SK-N-SH treated with all-trans-retinoic acid at 6 μM for 48 hours (cell line): Measurements from ENCODE around the gene CCL22.

Source experiments
- ATAC-seq: fragments of 200-7000 bp; cut with Tn5 transposase; 3 replicates; pipeline ENCODE4 v1.9.1; 2020; ENCODE audit warnings: mild to moderate bottlenecking, moderate library complexity
- ARNTL ChIP-seq: fragments of 450-650 bp; formaldehyde crosslinking; IDR thresholded peaks from 2 replicates; pipeline ENCODE4 v1.5.0; 2020; ENCODE audit warnings: low read depth, mild to moderate bottlenecking, moderate library complexity, borderline replicate concordance
- BACH2 ChIP-seq: fragments of 250-450 bp; sonication (Bioruptor Pico); IDR thresholded peaks from 2 replicates; pipeline ENCODE4 v1.9.0; 2021; ENCODE audit warnings: mild to moderate bottlenecking, borderline replicate concordance
- CREB5 ChIP-seq: fragments of 250-450 bp; sonication (Bioruptor Pico); IDR thresholded peaks from 2 replicates; pipeline ENCODE4 v1.5.1; 2020; ENCODE audit warnings: low read depth, mild to moderate bottlenecking, moderate library complexity
- CSDC2 ChIP-seq: fragments of 250-450 bp; sonication (Bioruptor Pico); IDR thresholded peaks from 2 replicates; pipeline ENCODE4 v1.5.0; 2020; ENCODE audit warnings: mild to moderate bottlenecking, moderate library complexity
- CSRNP3 ChIP-seq: fragments of 250-450 bp; sonication (Bioruptor Pico); IDR thresholded peaks from 2 replicates; pipeline ENCODE4 v1.5.1; 2021; ENCODE audit warnings: mild to moderate bottlenecking, moderate library complexity
- ESRRG ChIP-seq: fragments of 250-450 bp; sonication (Bioruptor Pico); IDR thresholded peaks from 2 replicates; pipeline ENCODE4 v1.6.1; 2021; ENCODE audit warnings: mild to moderate bottlenecking
- GLIS3 ChIP-seq: fragments of 250-450 bp; sonication (Bioruptor Pico); IDR thresholded peaks from 2 replicates; pipeline ENCODE4 v1.5.0; 2020; ENCODE audit warnings: mild to moderate bottlenecking, moderate library complexity
- ISL1 ChIP-seq: fragments of 250-450 bp; sonication (Bioruptor Pico); IDR thresholded peaks from 2 replicates; pipeline ENCODE4 v2.1.2; 2022; ENCODE audit warnings: mild to moderate bottlenecking, moderate library complexity
- OSR1 ChIP-seq: fragments of 250-450 bp; sonication (Bioruptor Pico); IDR thresholded peaks from 2 replicates; pipeline ENCODE4 v1.8.0; 2022; ENCODE audit warnings: moderate library complexity, mild to moderate bottlenecking, inconsistent platforms
- PATZ1 ChIP-seq: fragments of 250-450 bp; sonication (Bioruptor Pico); IDR thresholded peaks from 2 replicates; pipeline ENCODE4 v1.8.0; 2020; ENCODE audit warnings: mild to moderate bottlenecking, moderate library complexity, borderline replicate concordance
- POU6F1 ChIP-seq: fragments of 250-450 bp; sonication (Bioruptor Pico); IDR thresholded peaks from 2 replicates; pipeline ENCODE4 v1.8.0; 2021; ENCODE audit warnings: low read depth, mild to moderate bottlenecking, moderate library complexity, borderline replicate concordance
- PPARA ChIP-seq: fragments of 250-450 bp; sonication (Bioruptor Pico); IDR thresholded peaks from 2 replicates; pipeline ENCODE4 v1.5.0; 2020; ENCODE audit warnings: mild to moderate bottlenecking, borderline replicate concordance
- RARB ChIP-seq: fragments of 250-450 bp; sonication (Bioruptor Pico); IDR thresholded peaks from 2 replicates; pipeline ENCODE4 v1.8.0; 2021; ENCODE audit warnings: mild to moderate bottlenecking, moderate library complexity
- SNAI2 ChIP-seq: fragments of 250-450 bp; sonication (Bioruptor Pico); IDR thresholded peaks from 2 replicates; pipeline ENCODE4 v1.5.0; 2020; ENCODE audit warnings: mild to moderate bottlenecking, moderate library complexity
- TCF4 ChIP-seq: fragments of 250-450 bp; sonication (Bioruptor Pico); IDR thresholded peaks from 2 replicates; pipeline ENCODE4 v1.8.0; 2021; ENCODE audit warnings: mild to moderate bottlenecking, moderate library complexity, borderline replicate concordance
- TOX ChIP-seq: fragments of 250-450 bp; sonication (Bioruptor Pico); IDR thresholded peaks from 2 replicates; pipeline ENCODE4 v1.8.0; 2021; ENCODE audit warnings: mild to moderate bottlenecking, moderate library complexity, borderline replicate concordance
- TSHZ2 ChIP-seq: fragments of 250-450 bp; sonication (Bioruptor Pico); IDR thresholded peaks from 2 replicates; pipeline ENCODE4 v1.5.0; 2020; ENCODE audit warnings: mild to moderate bottlenecking, moderate library complexity
- ZC3H10 ChIP-seq: fragments of 250-450 bp; sonication (Bioruptor Pico); IDR thresholded peaks from 2 replicates; pipeline ENCODE4 v1.5.1; 2021; ENCODE audit warnings: mild to moderate bottlenecking, moderate library complexity
- ZFP3 ChIP-seq: fragments of 250-450 bp; sonication (Bioruptor Pico); IDR thresholded peaks from 2 replicates; pipeline ENCODE4 v1.5.0; 2020; ENCODE audit warnings: mild to moderate bottlenecking, moderate library complexity
- ZNF565 ChIP-seq: fragments of 450-650 bp; formaldehyde crosslinking; conservative IDR thresholded peaks from 2 replicates; pipeline ENCODE4 v1.5.0; 2020; ENCODE audit warnings: low read depth, mild to moderate bottlenecking, moderate library complexity
- ZNF70 ChIP-seq: fragments of 450-650 bp; formaldehyde crosslinking; IDR thresholded peaks from 2 replicates; pipeline ENCODE4 v1.5.0; 2020; ENCODE audit warnings: mild to moderate bottlenecking, moderate library complexity
- ZNF8 ChIP-seq: fragments of 450-650 bp; formaldehyde crosslinking; IDR thresholded peaks from 2 replicates; pipeline ENCODE4 v1.5.0; 2020; ENCODE audit warnings: mild to moderate bottlenecking, moderate library complexity

Gene CCL22

GRCh38 chr16:57358527-57359095, at the start of gene CCL22:
CCL22 (plus strand) TSS chr16:57358783; CDS start chr16:57358817, 34 bp downstream.
- TF ChIP-seq TSHZ2 (CRISPR knock-in tag), result no peak
- no peak for TF ChIP-seq TOX
- no peak for TF ChIP-seq BACH2 (CRISPR knock-in tag)
- TF ChIP-seq CSRNP3 (CRISPR knock-in tag), result no peak
- no peak for TF ChIP-seq SNAI2 (CRISPR knock-in tag)
- ATAC-seq, result no peak

- no peak for ATAC-seq
- TF ChIP-seq TSHZ2 (CRISPR knock-in tag) (no peak), ARNTL (CRISPR knock-in tag) (no peak), OSR1 (CRISPR knock-in tag) (no peak), RARB (CRISPR knock-in tag) (no peak), ZNF565 (CRISPR knock-in tag) (no peak), ZC3H10 (CRISPR knock-in tag) (no peak), GLIS3 (no peak), PATZ1 (no peak), BACH2 (CRISPR knock-in tag) (no peak), CSDC2 (CRISPR knock-in tag) (no peak), SNAI2 (CRISPR knock-in tag) (no peak), PPARA (CRISPR knock-in tag) (no peak), ZNF8 (CRISPR knock-in tag) (no peak), POU6F1 (CRISPR knock-in tag) (no peak), ESRRG (no peak), ZNF70 (no peak), TCF4 (no peak)
Observed at GRCh38 chr16:57310801-57311200, 47.8 kb upstream of the CCL22 start.

GRCh38 chr16:57313509-57313908, 45.1 kb upstream of the CCL22 start:
- no peak for ATAC-seq
- TF ChIP-seq OSR1 (CRISPR knock-in tag) (no peak), TCF4 (no peak), TSHZ2 (CRISPR knock-in tag) (no peak), ESRRG (no peak), GLIS3 (no peak), ZNF8 (CRISPR knock-in tag) (no peak), ZNF565 (CRISPR knock-in tag) (no peak), ZC3H10 (CRISPR knock-in tag) (no peak), ZFP3 (CRISPR knock-in tag) (no peak), CREB5 (CRISPR knock-in tag) (no peak), ISL1 (no peak), ZNF70 (no peak), RARB (CRISPR knock-in tag) (no peak)
